ENCODE results near the gene XRN2. TPM values are rescaled to one million over a fixed set of nuclear protein-coding genes. Genes with fewer than 3 reads are reported as not detected.

Gene XRN2
- polyA plus RNA-seq, 1 donor from 2014 or later = 142 TPM

DNA sequence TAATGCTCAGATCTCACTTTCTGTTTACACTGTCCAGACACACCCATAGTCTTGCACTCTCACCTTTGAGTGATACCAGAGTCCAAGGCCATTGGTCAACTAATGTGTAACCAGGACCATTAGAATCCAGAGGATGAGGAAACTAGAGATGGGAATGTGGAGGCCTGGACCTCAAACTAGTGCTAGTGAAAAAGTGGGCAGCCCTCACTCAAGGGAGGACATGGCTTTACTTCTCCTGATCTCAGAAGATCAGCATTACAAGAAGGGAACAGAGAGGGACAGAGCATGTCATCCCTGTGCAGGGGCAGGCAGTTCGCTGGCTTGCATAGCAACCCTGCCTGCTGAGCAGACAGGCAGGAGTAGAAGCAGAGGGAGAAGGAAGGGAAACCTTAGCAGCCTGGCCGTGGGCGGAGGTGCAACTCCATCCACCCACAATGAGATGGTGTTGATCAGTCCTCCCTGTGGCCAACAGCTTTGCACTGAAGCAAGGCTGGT, 22.6 kb upstream of the XRN2 start:
- Histone ChIP-seq H3K4me2 (ENCODE audit: low read length) (no peak overlapping the region), H2AFZ (ENCODE audit: low read depth, low read length) (no peak overlapping the region), H3K9ac (ENCODE audit: low read length) (no peak overlapping the region)

DNA sequence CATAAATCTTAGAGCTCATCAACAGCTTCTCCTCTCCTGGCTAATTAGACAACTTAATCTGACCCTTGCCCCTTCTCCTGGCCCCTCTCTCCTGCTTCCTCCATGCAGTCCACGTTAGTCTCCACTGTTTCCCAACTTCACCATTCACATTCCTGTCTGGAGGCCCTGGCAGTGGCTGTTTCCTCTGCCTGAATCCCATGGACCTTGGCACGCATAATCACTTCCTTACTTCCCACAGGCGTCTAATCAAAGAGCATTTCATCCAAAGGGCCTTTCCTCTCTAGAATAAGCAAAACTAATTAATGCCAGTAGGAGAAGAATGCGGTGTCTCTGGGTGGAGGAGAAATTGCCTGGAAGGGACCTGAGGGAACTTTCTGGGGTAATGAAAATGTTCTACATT, 16.4 kb upstream of the XRN2 start:
- no peak for TF ChIP-seq RAD21 (conservative IDR thresholded peaks at IDR 0.05)
- TF ChIP-seq, protein P1, sequence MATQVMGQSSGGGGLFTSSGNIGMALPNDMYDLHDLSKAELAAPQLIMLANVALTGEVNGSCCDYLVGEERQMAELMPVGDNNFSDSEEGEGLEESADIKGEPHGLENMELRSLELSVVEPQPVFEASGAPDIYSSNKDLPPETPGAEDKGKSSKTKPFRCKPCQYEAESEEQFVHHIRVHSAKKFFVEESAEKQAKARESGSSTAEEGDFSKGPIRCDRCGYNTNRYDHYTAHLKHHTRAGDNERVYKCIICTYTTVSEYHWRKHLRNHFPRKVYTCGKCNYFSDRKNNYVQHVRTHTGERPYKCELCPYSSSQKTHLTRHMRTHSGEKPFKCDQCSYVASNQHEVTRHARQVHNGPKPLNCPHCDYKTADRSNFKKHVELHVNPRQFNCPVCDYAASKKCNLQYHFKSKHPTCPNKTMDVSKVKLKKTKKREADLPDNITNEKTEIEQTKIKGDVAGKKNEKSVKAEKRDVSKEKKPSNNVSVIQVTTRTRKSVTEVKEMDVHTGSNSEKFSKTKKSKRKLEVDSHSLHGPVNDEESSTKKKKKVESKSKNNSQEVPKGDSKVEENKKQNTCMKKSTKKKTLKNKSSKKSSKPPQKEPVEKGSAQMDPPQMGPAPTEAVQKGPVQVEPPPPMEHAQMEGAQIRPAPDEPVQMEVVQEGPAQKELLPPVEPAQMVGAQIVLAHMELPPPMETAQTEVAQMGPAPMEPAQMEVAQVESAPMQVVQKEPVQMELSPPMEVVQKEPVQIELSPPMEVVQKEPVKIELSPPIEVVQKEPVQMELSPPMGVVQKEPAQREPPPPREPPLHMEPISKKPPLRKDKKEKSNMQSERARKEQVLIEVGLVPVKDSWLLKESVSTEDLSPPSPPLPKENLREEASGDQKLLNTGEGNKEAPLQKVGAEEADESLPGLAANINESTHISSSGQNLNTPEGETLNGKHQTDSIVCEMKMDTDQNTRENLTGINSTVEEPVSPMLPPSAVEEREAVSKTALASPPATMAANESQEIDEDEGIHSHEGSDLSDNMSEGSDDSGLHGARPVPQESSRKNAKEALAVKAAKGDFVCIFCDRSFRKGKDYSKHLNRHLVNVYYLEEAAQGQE (IDR thresholded peaks at IDR 0.05; ENCODE audit: borderline replicate concordance) = no peak
- TF ChIP-seq TAF1 (IDR thresholded peaks at IDR 0.05; ENCODE audit: low read depth) = no peak
- no peak for TF ChIP-seq POLR2AphosphoS5 (IDR thresholded peaks at IDR 0.05)
- TF ChIP-seq, protein P2, sequence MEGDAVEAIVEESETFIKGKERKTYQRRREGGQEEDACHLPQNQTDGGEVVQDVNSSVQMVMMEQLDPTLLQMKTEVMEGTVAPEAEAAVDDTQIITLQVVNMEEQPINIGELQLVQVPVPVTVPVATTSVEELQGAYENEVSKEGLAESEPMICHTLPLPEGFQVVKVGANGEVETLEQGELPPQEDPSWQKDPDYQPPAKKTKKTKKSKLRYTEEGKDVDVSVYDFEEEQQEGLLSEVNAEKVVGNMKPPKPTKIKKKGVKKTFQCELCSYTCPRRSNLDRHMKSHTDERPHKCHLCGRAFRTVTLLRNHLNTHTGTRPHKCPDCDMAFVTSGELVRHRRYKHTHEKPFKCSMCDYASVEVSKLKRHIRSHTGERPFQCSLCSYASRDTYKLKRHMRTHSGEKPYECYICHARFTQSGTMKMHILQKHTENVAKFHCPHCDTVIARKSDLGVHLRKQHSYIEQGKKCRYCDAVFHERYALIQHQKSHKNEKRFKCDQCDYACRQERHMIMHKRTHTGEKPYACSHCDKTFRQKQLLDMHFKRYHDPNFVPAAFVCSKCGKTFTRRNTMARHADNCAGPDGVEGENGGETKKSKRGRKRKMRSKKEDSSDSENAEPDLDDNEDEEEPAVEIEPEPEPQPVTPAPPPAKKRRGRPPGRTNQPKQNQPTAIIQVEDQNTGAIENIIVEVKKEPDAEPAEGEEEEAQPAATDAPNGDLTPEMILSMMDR (IDR thresholded peaks at IDR 0.05; ENCODE audit: poor library complexity, severe bottlenecking) = no peak
- TF ChIP-seq EP300 (conservative IDR thresholded peaks at IDR 0.05; ENCODE audit: poor library complexity, severe bottlenecking) = no peak
- no peak for TF ChIP-seq EZH2 (IDR thresholded peaks at IDR 0.05; ENCODE audit: borderline replicate concordance, insufficient read depth, low read length, poor library complexity, severe bottlenecking)
- no peak for TF ChIP-seq SMC3 (conservative IDR thresholded peaks at IDR 0.05; ENCODE audit: poor library complexity)
- TF ChIP-seq MXI1 (conservative IDR thresholded peaks at IDR 0.05; ENCODE audit: poor library complexity, severe bottlenecking) = no peak
- Histone ChIP-seq H3K9ac (ENCODE audit: low read length) (no peak overlapping the region), H4K20me1 (ENCODE audit: insufficient read depth) (no peaks in the 10 kb centered on the region)

More for the DNA sequence above, 22.6 kb upstream of the XRN2 start:
- Histone ChIP-seq H3K79me2 (replicated peaks; ENCODE audit: insufficient read depth, low read length) (no peaks in the 10 kb centered on the region), H3K9me2 (ENCODE audit: insufficient read depth, low read length) (no peaks in the 10 kb centered on the region), H3K9me3 (ENCODE audit: low read length) (no peaks in the 10 kb centered on the region), H3K27me3 (ENCODE audit: insufficient read depth, low read depth, low read length) (no peaks in the 10 kb centered on the region), H4K20me1 (ENCODE audit: insufficient read depth) (no peaks in the 10 kb centered on the region), H3K36me3 (ENCODE audit: insufficient read depth, low read length) (no peaks in the 10 kb centered on the region), H3K4me3 (ENCODE audit: low read length) (no peak overlapping the region), H3K27ac (ENCODE audit: low read length) (no peak overlapping the region), H3F3A (ENCODE audit: insufficient read depth, low read length, poor library complexity, severe bottlenecking) (no peaks in the 10 kb centered on the region)
- TF ChIP-seq SMC3 (conservative IDR thresholded peaks at IDR 0.05; ENCODE audit: poor library complexity) (no peak), RAD21 (conservative IDR thresholded peaks at IDR 0.05) (no peak), EZH2 (IDR thresholded peaks at IDR 0.05; ENCODE audit: borderline replicate concordance, insufficient read depth, low read length, poor library complexity, severe bottlenecking) (no peak), MXI1 (conservative IDR thresholded peaks at IDR 0.05; ENCODE audit: poor library complexity, severe bottlenecking) (no peak), EP300 (conservative IDR thresholded peaks at IDR 0.05; ENCODE audit: poor library complexity, severe bottlenecking) (no peak), POLR2AphosphoS5 (IDR thresholded peaks at IDR 0.05) (no peak), TAF1 (IDR thresholded peaks at IDR 0.05; ENCODE audit: low read depth) (no peak)
- TF ChIP-seq, protein P2 (IDR thresholded peaks at IDR 0.05; ENCODE audit: poor library complexity, severe bottlenecking) = no peak
- TF ChIP-seq, protein P1 (IDR thresholded peaks at IDR 0.05; ENCODE audit: borderline replicate concordance) = no peak

More for the DNA sequence above, 16.4 kb upstream of the XRN2 start:
- Histone ChIP-seq H3K9me2 (ENCODE audit: insufficient read depth, low read length) (no peaks in the 10 kb centered on the region), H3F3A (ENCODE audit: insufficient read depth, low read length, poor library complexity, severe bottlenecking) (no peaks in the 10 kb centered on the region), H3K36me3 (ENCODE audit: insufficient read depth, low read length) (no peaks in the 10 kb centered on the region), H3K27me3 (ENCODE audit: insufficient read depth, low read depth, low read length) (no peaks in the 10 kb centered on the region), H2AFZ (ENCODE audit: low read depth, low read length) (no peak overlapping the region), H3K27ac (ENCODE audit: low read length) (no peak overlapping the region), H3K9me3 (ENCODE audit: low read length) (no peaks in the 10 kb centered on the region), H3K4me2 (ENCODE audit: low read length) (no peak overlapping the region), H3K4me3 (ENCODE audit: low read length) (no peak overlapping the region), H3K79me2 (replicated peaks; ENCODE audit: insufficient read depth, low read length) (no peaks in the 10 kb centered on the region)

Data from neural cell (in vitro differentiated cells).